Neural cell (in vitro differentiated cells): ENCODE measurements around the gene ARFGEF3.

ENCODE experiments used
- CTCF ChIP-seq: fragments of 450-650 bp; IDR thresholded peaks from 2 replicates; pipeline ENCODE4 v1.5.1; 2014; ENCODE audit warnings: antibody characterized with exemption, mild to moderate bottlenecking, moderate library complexity; ENCODE audit not compliant: poor library complexity, severe bottlenecking
- EP300 ChIP-seq: fragments of 450-650 bp; conservative IDR thresholded peaks from 2 replicates; pipeline ENCODE4 v1.6.1; 2014; ENCODE audit warnings: antibody characterized with exemption, mild to moderate bottlenecking, moderate library complexity; ENCODE audit not compliant: poor library complexity, severe bottlenecking
- EZH2 ChIP-seq: fragments of 200-600, 300-800 bp; shearing (Covaris generic), sonication (generic); IDR thresholded peaks from 2 replicates; pipeline ENCODE4 v1.6.1; 2014; ENCODE audit warnings: antibody characterized with exemption, low read length, borderline replicate concordance, mild to moderate bottlenecking; ENCODE audit not compliant: insufficient read depth, poor library complexity, severe bottlenecking
- MXI1 ChIP-seq: fragments of 450-650 bp; conservative IDR thresholded peaks from 2 replicates; pipeline ENCODE4 v1.6.1; 2014; ENCODE audit warnings: antibody characterized with exemption, mild to moderate bottlenecking; ENCODE audit not compliant: poor library complexity, severe bottlenecking
- POLR2AphosphoS5 ChIP-seq: IDR thresholded peaks from 2 replicates; pipeline ENCODE4 v1.6.1; 2012
- RAD21 ChIP-seq: fragments of 450-650 bp; conservative IDR thresholded peaks from 2 replicates; pipeline ENCODE4 v1.6.1; 2014; ENCODE audit warnings: antibody characterized with exemption, mild to moderate bottlenecking, moderate library complexity
- REST ChIP-seq: IDR thresholded peaks from 2 replicates; pipeline ENCODE4 v1.6.1; 2012; ENCODE audit warnings: borderline replicate concordance
- SMC3 ChIP-seq: fragments of 450-650 bp; conservative IDR thresholded peaks from 2 replicates; pipeline ENCODE4 v1.6.1; 2014; ENCODE audit warnings: antibody characterized with exemption, mild to moderate bottlenecking, moderate library complexity; ENCODE audit not compliant: poor library complexity
- TAF1 ChIP-seq: IDR thresholded peaks from 2 replicates; pipeline ENCODE4 v1.6.1; 2012; ENCODE audit warnings: low read depth

GRCh38 chr6:138387577-138388368 lies 226.0 kb downstream of the ARFGEF3 start:
- TF ChIP-seq EZH2: no peak
- no peak for TF ChIP-seq POLR2AphosphoS5
- TF ChIP-seq CTCF: no peak
- TF ChIP-seq TAF1: no peak
- TF ChIP-seq EP300: no peak
- no peak for TF ChIP-seq REST
- TF ChIP-seq SMC3: no peak
- no peak for TF ChIP-seq RAD21
- no peak for TF ChIP-seq MXI1
